CD4-positive, alpha-beta T cell treated with Interleukin-2 at 100 ng/mL for 4 hours (primary cell): ENCODE results near the gene TBC1D16.

Source experiments
- DNase-seq: peaks from one replicate; pipeline ENCODE4 v3.0.0-alpha.2; 2020; ENCODE audit warnings: low spot score

TBC1D16 gene

DNA sequence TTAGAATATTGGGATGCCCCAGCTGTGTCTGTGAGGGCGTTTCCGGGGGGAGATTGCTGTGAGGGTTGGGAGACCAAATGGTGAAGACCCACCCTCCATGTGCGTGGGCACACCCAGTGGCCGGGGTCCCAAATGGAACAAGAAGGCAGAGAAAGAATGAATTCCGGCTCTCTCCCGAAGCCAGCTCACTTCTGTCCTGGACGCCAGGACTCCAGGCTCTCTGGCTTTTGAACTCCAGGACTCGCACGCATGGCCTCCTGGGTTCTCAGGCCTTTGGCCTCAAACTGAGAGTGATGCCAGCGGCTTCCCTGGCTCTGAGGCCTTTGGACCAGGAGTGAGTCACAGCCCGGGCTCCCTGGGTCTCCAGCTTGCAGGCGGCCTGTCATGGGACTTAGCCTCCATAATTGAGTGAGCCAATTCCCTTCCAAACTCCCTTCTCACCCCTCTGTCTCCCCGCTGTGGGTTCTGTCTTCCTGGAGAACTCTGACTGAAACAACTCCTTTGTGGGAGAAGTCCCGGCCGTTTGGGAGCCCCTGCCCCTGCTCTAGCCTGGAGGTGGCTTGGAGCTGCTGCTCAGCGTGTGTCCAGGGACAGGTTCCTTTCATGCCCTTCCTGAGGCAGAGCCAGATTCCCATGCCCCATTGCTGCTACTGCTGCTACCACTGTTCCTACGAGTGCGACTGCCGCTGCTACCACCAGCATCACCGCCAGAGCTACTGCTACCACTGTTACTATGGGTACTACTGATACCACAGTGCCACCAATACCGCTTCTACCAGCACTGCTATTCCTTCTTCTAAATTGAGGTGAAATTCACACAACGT lies 146.6 kb downstream of the TBC1D16 start:
- DNase-seq: no peak

DNA sequence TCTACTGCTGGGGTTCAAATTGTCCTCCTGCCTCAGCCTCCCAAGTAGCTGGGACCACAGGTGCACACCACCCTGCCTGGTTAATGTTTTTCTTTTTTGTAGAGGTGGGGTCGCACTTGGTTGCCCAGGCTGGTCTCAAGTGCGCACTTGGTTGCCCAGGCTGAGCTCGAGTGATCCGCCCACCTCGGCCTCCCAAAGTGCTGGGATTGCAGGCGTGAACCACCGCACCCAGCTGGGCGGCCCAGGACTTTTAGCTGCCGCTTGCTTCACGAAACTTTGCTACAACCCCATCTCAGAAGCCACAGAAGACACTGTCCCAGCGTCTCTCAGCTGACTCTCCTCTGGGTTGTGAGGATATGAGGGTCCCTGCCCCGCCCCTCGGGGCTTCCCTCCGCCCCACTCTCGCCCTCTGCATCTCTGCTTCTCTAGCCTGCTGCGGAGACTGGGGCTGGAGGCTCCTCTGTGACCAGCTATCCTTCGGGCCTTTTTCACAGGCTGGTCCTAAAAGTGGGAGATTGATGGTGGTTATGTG lies 147.6 kb downstream of the TBC1D16 start:
- no peak for DNase-seq

DNA sequence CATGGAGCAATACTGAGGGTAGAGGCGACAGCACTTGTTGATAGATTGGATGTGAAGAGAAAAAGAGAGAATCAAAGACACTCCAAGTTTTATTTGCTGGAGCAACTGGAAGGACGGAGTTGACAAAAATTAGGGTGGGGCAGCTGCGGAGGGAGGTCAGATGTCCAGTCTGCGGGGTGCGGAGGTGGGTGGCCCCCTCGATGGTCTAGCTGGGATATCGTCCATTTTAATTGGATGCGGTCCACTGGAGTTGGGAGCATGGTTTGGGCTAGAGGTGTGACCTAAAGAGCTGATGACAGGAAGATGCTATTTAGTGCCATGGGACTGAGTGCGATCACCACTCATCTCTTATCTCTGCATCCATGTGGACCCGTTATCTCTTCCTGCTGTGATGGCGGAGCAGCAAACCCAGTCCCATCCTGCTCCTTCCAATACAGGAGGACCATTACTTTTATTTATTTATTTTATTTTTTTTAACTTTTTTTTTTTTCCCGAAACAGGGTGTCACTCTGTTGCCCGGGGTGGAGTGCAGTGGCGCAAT lies 148.2 kb downstream of the TBC1D16 start:
- no peak for DNase-seq

DNA sequence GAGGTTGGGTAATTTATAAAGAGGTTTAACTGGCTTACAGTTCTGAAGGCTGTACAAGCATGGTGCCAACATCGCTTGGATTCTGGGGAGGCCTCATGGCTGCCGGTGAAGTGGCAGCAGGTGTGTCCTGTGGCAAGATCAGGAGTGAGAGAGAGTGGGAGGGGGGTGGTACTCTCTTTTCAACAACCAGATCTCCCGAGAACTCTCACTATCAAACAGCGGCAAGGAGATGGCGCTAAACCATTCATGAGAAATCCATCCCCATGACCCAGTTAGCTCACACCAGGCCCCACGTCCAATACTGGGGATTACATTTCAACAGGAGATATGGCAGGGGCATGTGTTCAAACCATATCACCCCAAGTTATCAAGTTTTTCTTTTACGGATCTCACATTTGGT lies 152.5 kb downstream of the TBC1D16 start:
- DNase-seq: no peak
